K562 (cell line): Measurements from ENCODE around the gene ZNF862. TPM values are rescaled to one million over a fixed set of nuclear protein-coding genes. Genes with fewer than 3 reads are reported as not detected.

Experiments used
- ATF1 ChIP-seq, 2 experiments: fragments of 450-650 bp in 1 of 2; IDR thresholded peaks; 2 replicates each; pipeline ENCODE4 v1.6.1; 2016; ENCODE audit warnings: missing compliant biosample characterization in 1 of 2, missing genetic modification characterization in 1 of 2
- DMBX1 ChIP-seq: fragments of 250-450 bp; sonication (Bioruptor Pico); IDR thresholded peaks from 2 replicates; pipeline ENCODE4 v1.8.0; 2022; ENCODE audit warnings: inconsistent platforms, mild to moderate bottlenecking, moderate library complexity, borderline replicate concordance
- FOXK1 ChIP-seq: sonication (generic); formaldehyde crosslinking; IDR thresholded peaks from 2 replicates; pipeline ENCODE4 v1.8.0; 2022; ENCODE audit warnings: missing genetic modification reagents, mild to moderate bottlenecking, borderline replicate concordance
- FOXP1 ChIP-seq: sonication (generic); formaldehyde crosslinking; IDR thresholded peaks from 2 replicates; pipeline ENCODE4 v1.8.0; 2022; ENCODE audit warnings: mild to moderate bottlenecking, missing genetic modification reagents
- HNRNPLL ChIP-seq: fragments of 200-400 bp; formaldehyde crosslinking; IDR thresholded peaks from 2 replicates; pipeline ENCODE4 v1.6.1; 2017; ENCODE audit warnings: low read length, low read depth, mild to moderate bottlenecking; ENCODE audit not compliant: poor library complexity, severe bottlenecking
- KLF13 ChIP-seq: fragments of 450-650 bp; IDR thresholded peaks from 2 replicates; pipeline ENCODE4 v1.6.1; 2016; ENCODE audit warnings: missing genetic modification characterization, low read depth, mild to moderate bottlenecking, missing compliant biosample characterization, moderate library complexity, borderline replicate concordance
- MECOM ChIP-seq: fragments of 250-450 bp; sonication (Bioruptor Pico); IDR thresholded peaks from 2 replicates; pipeline ENCODE4 v1.8.0; 2022; ENCODE audit warnings: inconsistent platforms
- MNT ChIP-seq, 2 experiments: fragments of 450-650 bp; conservative IDR thresholded peaks; 2 replicates each; pipeline ENCODE4 v1.6.1; 2017; ENCODE audit warnings: mild to moderate bottlenecking in 2 of 2, moderate library complexity in 2 of 2
- STAG1 ChIP-seq: sonication (generic); formaldehyde crosslinking; IDR thresholded peaks from 2 replicates; pipeline ENCODE4 v1.5.0; 2020; ENCODE audit warnings: missing genetic modification reagents, borderline replicate concordance
- STAT6 ChIP-seq: sonication (generic); formaldehyde crosslinking; IDR thresholded peaks from 2 replicates; pipeline ENCODE4 v1.8.1; 2023; ENCODE audit warnings: mild to moderate bottlenecking, missing genetic modification reagents
- ZNF436 ChIP-seq: fragments of 250-450, 450-650 bp; sonication (Bioruptor Pico); formaldehyde crosslinking; IDR thresholded peaks from 2 replicates; pipeline ENCODE4 v1.7.0; 2020; ENCODE audit warnings: mild to moderate bottlenecking
- ZNF740 ChIP-seq, 3 experiments: fragments of 200-800 bp in 1 of 3; sonication (Bioruptor generic) in 1 of 3; sonication (generic) in 1 of 3; formaldehyde crosslinking in 1 of 3; IDR thresholded peaks; 2 replicates each; pipeline versions ENCODE4 v1.6.1 to v1.8.0; 2016 to 2022; ENCODE audit warnings: mild to moderate bottlenecking in 2 of 3, missing compliant biosample characterization in 2 of 3, missing genetic modification characterization in 2 of 3, missing genetic modification reagents in 1 of 3
- polyA plus RNA-seq, 8 experiments: library from polyadenylated mRNA; depleted of rRNA in 4 of 8; stranded (reverse) in 5 of 8; unstranded in 3 of 8; fragments of >200 nt; fragmentation: Nextera tagmentation in 2 of 8; fragmentation: Illumina TruSeq in 1 of 8; extraction: Ambion mirVana in 2 of 8; extraction: Trizol in 1 of 8; gene quantifications; 2 replicates each; pipeline versions ENCODE4 v1.2.1 to v1.2.3, GENCODE V29; 2011 to 2014; ENCODE audit warnings: inconsistent platforms in 1 of 8, missing spikeins in 1 of 8
- total RNA-seq, 7 experiments: library from RNA; depleted of rRNA in 6 of 7; stranded (reverse); fragments of >200 nt in 6 of 7; fragmentation: Illumina TruSeq in 2 of 7; extraction: Trizol in 2 of 7; gene quantifications; 2 replicates each; pipeline versions ENCODE4 v1.2.1 to v1.2.3, GENCODE V29; 2011 to 2021; ENCODE audit warnings: low replicate concordance in 1 of 7
- TF ChIP-seq, protein P1 (sequence below): sonication (generic); formaldehyde crosslinking; IDR thresholded peaks from 2 replicates; pipeline ENCODE4 v1.8.0; 2022; ENCODE audit warnings: missing genetic modification reagents, mild to moderate bottlenecking, borderline replicate concordance
- TF ChIP-seq, protein P2 (sequence below): sonication (generic); formaldehyde crosslinking; IDR thresholded peaks from 2 replicates; pipeline ENCODE4 v1.8.1; 2023; ENCODE audit warnings: missing genetic modification reagents, mild to moderate bottlenecking, borderline replicate concordance

The ZNF862 gene
- total and polyA plus RNA-seq, 9 of the 15 experiments (the other 6 are each of a cell fraction or from before 2014, with no cell fraction given), result 1.1 to 3.9 (median 2.6) TPM

DNA sequence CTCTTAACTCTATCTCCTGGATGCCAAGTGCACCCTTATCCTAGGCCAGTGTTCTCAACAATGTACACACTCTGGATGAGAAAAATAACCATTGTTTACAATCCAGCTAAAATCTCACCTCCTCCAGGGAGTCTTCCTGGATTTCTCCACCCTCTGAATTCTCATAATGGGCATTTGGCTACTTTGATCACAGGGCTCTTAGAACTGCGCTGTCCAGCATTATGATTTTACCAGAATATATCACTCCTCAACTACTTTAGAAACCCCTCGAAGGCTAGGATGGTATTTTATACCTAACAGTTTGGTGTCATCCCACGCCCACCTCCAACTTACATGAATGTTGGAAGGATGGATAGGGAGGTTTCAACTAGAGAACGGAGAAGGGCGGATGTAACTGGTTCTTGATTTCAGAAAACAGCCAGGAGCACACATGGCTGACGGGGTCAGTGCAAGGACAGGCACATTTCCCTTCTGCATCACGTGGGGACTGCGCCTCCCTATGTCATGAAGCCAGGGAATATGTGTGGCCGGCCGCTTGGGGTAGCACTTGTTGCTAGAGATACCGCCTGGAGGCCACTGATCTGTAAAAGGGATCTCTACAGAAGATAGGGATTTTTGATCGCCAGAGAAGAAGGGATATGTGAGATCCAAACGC, 34.4 kb downstream of the ZNF862 start (continued):
- peak; percentile 86 for TF ChIP-seq MNT (conservative IDR thresholded peaks at IDR 0.05)
- TF ChIP-seq, protein P1, sequence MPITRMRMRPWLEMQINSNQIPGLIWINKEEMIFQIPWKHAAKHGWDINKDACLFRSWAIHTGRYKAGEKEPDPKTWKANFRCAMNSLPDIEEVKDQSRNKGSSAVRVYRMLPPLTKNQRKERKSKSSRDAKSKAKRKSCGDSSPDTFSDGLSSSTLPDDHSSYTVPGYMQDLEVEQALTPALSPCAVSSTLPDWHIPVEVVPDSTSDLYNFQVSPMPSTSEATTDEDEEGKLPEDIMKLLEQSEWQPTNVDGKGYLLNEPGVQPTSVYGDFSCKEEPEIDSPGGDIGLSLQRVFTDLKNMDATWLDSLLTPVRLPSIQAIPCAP, result 0 out of 2 replicates have a peak, but pooled peaks have one; percentile 52
- TF ChIP-seq HNRNPLL, result no peak
- TF ChIP-seq MECOM (CRISPR knock-in tag), result peak; percentile 73; the same call in 1 of the 2 replicates
- TF ChIP-seq KLF13 (tag), result no peak
- TF ChIP-seq FOXK1 (CRISPR knock-in tag), result peak; percentile 98
- TF ChIP-seq STAT6 (CRISPR knock-in tag), result peak; percentile 23; the same call in 1 of the 2 replicates
- no peak for TF ChIP-seq STAG1 (CRISPR knock-in tag)
- TF ChIP-seq ZNF740 (CRISPR knock-in tag; IDR thresholded peaks at IDR 0.05), result peak; percentile 54; the same call in 1 of the 2 replicates
- TF ChIP-seq ZNF740 (tag; IDR thresholded peaks at IDR 0.05), result no peak
- TF ChIP-seq ATF1 (CRISPR knock-in tag; IDR thresholded peaks at IDR 0.05), result no peak
- TF ChIP-seq ATF1 (tag; IDR thresholded peaks at IDR 0.05), result peak; percentile 67
- no peak; the same call in 1 of the 2 replicates for TF ChIP-seq DMBX1 (CRISPR knock-in tag)
- TF ChIP-seq ZNF436 (CRISPR knock-in tag), result peak; percentile 99
- TF ChIP-seq, protein P2, sequence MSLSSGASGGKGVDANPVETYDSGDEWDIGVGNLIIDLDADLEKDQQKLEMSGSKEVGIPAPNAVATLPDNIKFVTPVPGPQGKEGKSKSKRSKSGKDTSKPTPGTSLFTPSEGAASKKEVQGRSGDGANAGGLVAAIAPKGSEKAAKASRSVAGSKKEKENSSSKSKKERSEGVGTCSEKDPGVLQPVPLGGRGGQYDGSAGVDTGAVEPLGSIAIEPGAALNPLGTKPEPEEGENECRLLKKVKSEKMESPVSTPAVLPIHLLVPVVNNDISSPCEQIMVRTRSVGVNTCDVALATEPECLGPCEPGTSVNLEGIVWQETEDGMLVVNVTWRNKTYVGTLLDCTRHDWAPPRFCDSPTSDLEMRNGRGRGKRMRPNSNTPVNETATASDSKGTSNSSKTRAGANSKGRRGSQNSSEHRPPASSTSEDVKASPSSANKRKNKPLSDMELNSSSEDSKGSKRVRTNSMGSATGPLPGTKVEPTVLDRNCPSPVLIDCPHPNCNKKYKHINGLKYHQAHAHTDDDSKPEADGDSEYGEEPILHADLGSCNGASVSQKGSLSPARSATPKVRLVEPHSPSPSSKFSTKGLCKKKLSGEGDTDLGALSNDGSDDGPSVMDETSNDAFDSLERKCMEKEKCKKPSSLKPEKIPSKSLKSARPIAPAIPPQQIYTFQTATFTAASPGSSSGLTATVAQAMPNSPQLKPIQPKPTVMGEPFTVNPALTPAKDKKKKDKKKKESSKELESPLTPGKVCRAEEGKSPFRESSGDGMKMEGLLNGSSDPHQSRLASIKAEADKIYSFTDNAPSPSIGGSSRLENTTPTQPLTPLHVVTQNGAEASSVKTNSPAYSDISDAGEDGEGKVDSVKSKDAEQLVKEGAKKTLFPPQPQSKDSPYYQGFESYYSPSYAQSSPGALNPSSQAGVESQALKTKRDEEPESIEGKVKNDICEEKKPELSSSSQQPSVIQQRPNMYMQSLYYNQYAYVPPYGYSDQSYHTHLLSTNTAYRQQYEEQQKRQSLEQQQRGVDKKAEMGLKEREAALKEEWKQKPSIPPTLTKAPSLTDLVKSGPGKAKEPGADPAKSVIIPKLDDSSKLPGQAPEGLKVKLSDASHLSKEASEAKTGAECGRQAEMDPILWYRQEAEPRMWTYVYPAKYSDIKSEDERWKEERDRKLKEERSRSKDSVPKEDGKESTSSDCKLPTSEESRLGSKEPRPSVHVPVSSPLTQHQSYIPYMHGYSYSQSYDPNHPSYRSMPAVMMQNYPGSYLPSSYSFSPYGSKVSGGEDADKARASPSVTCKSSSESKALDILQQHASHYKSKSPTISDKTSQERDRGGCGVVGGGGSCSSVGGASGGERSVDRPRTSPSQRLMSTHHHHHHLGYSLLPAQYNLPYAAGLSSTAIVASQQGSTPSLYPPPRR, result no peak
- peak; percentile 61 for TF ChIP-seq FOXP1
